ENCODE measurements around the gene XRCC6. TPM values are rescaled to one million over a fixed set of nuclear protein-coding genes. Genes with fewer than 3 reads are reported as not detected.
"Not testable (repeated sequence)": the region's sequence is repeated elsewhere in the genome, so short reads cannot be mapped to it uniquely, and the experiment has no call there.

Gene XRCC6
- polyA plus RNA-seq, 4 donors: 262 to 392 (median 362) TPM

DNA sequence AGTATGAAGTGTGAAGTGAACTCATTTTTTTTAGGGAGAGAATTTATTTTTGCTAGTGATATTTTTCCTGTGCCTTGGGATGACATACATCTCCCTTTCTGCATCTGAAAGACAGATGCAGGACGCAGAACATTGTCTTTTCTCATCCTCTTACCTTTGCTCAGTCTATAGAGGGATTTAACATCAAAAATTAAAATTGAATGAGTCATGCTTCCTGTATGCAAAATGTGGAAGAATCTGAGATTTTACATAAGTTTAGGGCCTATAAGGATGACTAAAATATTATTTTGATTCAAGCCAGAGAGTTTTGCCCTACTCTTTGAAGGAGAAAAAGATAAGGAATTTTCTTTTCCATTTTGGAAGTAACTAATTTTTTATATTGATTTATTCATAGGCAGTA is 27.3 kb downstream of the XRCC6 start:
- DNase-seq (ENCODE audit: low read depth in 4 of 4, low spot score in 3 of 4): no peak

DNA sequence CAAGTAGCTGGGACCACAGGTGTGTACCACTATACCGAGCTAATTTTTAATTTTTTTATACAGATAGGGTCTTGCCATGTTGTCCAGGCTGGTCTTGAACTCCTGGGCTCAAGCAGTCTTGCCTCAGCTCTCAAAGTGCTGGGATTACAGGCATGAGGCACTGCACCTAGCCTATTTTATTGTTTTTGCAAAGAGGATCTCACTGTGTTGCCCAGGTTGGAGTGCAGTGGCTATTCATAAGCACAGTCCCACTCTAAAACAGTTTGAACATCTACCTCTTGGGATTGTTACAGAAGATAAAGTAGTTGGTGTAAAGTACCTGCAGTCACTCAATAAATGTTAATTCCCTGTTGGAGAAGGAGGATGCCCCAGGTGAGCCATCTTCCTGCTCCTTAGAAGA is 29.1 kb downstream of the XRCC6 start:
- no peak for DNase-seq (ENCODE audit: low read depth in 4 of 4, low spot score in 3 of 4)

DNA sequence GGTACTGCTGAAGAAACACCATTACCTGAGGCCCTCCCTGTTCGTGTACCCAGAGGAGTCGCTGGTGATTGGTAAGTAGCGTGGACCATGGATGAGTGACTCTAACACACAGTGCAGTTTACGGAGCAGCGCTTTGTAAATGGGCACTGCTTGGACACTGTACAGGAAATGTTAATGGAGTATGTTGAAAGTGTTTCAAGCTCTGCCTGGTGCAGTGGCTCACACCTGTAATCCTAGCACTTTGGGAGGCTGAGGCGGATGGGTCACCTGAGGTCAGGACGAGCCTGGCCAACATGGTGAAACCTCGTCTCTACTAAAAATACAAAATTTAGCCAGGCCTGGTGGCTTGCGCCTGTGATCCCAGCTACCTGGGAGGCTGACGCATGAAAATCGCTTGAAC is 29.7 kb downstream of the XRCC6 start:
- DNase-seq (ENCODE audit: low read depth in 4 of 4, low spot score in 3 of 4): no peak

DNA sequence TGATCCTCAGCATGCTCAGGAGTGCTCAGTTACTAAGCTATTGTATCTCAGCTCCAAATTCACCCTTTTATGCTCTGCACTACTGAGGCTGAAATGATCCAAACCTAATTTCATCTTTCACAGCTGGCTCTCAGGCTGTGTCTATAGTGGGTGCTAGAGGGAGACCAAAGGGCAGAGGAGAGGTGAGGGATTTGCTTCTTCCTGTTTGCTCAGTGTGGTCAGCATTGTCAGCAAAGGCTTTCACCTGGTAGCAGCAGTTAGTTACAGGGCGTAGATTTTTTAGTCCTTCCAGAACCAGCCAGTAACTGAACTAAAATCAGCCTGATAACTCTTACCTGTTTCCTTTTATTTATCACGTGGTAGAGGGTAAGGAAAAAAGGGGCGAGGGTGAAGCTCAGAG is 33.2 kb downstream of the XRCC6 start:
- DNase-seq (ENCODE audit: low read depth in 4 of 4, low spot score in 3 of 4): no peak

DNA sequence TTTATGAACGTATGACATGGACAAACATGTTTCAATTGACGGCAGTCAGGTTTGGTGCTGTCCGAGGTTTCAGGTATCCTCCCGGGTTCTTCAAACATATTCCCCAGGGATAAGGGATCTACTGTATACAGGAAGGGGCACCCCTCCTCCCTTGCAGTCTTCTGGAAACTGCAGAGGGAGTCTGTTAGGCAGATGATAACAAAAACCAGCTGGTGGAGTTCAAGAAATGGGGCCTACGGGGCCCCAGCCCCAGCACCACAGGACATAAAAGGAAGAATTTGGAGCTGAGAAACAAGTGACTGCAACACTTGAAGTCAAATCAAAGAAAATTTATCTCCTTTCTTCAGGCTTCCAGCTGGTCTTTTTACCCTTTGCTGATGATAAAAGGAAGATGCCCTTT is 35.5 kb downstream of the XRCC6 start:
- no peak for DNase-seq (ENCODE audit: low read depth in 4 of 4, low spot score in 3 of 4)

DNA sequence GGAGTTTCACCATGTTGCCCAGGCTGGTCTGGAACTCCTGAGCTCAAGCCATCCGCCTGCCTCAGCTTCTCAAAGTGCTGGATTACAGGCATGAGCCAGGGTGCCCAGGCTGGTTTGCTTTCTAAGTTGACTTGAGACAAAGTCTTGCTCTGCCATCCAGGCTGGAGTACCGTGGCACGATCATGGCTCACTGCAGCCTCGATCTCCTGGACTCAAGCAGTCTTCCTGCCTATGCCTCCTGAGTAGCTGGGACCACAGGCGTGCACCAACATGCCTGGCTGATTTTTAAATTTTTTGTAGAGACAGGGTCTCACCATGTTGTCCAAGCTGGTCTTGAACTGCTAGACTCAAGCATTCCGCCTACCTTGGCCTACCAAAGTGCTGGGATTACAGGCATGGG is 36.6 kb downstream of the XRCC6 start:
- no peak for DNase-seq (ENCODE audit: low read depth in 4 of 4, low spot score in 3 of 4)

DNA sequence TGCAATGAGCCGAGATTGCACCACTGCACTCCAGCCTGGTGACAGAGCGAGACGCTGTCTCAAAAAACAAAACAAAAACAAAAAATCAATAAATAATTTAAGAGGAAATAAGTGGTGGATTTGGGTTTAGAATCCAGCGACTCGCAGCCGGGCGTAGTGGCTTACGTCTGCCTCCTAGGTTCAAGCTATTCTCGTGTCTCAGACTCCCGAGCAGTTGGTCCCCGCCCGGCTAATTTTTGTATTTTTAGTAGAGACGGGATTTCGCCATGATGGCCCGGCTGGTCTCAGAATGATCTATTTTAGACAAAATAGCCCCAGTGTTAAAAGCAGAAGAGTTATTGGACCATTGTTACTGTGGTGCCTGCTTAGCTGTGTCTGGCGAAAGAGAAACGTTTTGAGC is 37.8 kb downstream of the XRCC6 start:
- no peak for DNase-seq (ENCODE audit: low read depth in 4 of 4, low spot score in 3 of 4)

DNA sequence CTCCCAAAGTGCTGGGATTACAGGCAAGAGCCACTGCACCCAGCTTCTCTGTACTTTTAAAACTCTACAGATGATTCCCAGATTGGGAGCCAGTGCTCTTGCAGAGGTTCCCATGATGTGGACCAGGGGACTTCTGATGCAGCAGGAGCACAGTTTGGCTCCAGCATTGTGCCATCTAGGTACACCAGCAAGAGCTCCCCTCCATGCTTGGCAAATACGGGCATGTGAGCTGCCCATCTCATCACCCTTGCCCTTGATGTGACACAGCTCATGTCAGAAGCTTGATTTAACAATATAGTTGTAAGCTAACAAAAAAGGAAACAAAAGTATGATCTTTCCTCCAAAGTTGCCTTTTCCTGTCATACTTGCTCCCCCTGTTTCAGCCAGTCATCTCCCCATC is 38.8 kb downstream of the XRCC6 start:
- DNase-seq (ENCODE audit: low read depth in 4 of 4, low spot score in 3 of 4): no peak

DNA sequence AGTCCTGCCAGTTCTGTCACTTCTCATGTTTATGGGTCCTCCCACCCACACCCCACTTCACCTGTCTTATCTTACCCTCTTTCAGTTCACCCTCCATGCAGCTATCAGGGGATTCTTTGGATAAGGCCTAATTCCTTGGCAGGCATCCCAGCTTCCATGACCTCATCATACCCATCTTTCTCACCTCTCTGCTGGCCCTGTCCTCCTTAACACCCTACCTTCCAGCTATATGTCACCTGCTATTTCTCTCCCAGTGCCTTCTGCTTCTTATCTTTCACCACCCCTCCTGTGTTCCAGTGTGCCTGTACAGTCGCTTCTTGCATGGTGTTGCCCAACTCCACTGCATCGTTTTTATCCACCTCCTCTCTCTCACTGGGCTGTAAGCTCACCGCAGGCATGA is 39.3 kb downstream of the XRCC6 start:
- DNase-seq (ENCODE audit: low read depth in 4 of 4, low spot score in 3 of 4): no peak

DNA sequence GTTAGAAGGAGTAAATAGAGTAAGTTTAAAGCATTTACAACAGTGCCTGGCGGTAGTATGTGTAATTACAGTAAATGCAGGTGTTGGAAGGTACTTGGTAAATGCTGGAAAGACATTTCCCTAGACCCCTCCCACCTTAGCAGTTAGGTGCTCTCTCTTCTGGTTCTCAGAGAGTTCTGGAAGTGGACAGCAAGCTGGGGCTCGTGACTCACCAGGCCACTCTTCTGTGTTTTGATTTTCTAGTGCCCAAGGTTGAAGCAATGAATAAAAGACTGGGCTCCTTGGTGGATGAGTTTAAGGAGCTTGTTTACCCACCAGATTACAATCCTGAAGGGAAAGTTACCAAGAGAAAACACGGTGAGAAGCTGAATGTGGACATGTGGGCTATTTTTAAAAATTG is 40.0 kb downstream of the XRCC6 start:
- no peak for DNase-seq (ENCODE audit: low read depth in 4 of 4, low spot score in 3 of 4)

DNA sequence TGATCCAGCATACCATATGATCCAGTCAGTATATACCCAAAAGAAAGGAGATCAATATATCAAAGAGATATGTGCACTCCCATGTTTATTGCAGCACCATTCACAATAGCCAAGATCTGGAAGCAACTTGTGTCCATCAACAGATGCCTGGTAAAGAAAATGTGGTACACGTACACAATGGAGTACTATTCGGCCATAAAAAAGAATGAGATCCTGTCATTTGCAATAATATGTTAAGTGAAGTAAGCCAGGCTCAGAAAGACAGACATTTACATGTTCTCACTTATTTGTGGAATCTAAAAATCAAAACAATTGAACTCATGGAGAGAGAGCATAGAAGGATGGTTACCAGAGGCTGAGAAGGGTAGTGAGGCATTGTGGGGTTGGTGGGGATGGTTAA is 40.6 kb downstream of the XRCC6 start:
- DNase-seq (ENCODE audit: low read depth in 4 of 4, low spot score in 3 of 4): no peak

DNA sequence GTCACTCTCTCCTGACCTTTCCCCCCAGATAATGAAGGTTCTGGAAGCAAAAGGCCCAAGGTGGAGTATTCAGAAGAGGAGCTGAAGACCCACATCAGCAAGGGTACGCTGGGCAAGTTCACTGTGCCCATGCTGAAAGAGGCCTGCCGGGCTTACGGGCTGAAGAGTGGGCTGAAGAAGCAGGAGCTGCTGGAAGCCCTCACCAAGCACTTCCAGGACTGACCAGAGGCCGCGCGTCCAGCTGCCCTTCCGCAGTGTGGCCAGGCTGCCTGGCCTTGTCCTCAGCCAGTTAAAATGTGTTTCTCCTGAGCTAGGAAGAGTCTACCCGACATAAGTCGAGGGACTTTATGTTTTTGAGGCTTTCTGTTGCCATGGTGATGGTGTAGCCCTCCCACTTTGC is 42.5 kb downstream of the XRCC6 start:
- DNase-seq (ENCODE audit: low read depth in 4 of 4, low spot score in 3 of 4): not testable (repeated sequence)

DNA sequence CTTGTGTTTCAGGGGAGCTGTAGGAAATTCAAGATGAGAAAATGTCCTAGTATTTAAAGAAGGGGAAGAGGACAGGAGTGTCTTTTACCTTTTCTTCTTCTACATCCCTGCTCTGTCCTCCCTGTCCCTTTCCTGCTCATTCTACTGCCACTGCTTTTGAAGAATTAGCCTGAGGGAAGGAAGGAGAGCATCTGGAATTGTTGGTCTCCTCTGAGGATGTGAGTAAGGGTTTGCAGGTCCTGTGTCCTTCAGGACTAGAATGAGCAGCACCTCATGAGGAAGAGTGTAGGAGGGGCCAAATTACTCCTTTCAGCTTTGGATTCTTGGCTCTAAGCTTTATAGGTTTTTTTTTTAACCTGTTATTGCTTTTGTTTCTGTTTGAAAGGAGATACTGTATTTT is 43.4 kb downstream of the XRCC6 start:
- DNase-seq (ENCODE audit: low read depth in 4 of 4, low spot score in 3 of 4): no peak

DNA sequence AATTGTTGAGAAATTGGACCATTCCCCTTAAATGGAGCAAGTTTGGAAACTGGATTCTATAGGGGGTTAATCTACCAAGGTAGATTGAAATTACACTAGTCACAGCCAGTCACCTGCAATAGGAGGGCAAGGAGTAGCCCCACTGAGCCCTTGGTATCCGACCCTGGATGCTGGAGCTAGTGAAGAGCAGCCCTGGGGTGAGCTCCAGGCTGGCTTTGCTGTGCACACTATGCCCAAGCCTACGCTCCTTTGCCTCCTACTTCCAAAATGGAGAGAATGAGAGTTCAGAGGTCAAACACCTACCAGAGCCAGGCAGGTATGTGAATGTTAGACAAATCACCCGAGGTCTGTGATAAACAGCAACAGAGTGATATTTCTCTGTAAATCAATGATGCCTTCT is 43.9 kb downstream of the XRCC6 start:
- DNase-seq (ENCODE audit: low read depth in 4 of 4, low spot score in 3 of 4): no peak

DNA sequence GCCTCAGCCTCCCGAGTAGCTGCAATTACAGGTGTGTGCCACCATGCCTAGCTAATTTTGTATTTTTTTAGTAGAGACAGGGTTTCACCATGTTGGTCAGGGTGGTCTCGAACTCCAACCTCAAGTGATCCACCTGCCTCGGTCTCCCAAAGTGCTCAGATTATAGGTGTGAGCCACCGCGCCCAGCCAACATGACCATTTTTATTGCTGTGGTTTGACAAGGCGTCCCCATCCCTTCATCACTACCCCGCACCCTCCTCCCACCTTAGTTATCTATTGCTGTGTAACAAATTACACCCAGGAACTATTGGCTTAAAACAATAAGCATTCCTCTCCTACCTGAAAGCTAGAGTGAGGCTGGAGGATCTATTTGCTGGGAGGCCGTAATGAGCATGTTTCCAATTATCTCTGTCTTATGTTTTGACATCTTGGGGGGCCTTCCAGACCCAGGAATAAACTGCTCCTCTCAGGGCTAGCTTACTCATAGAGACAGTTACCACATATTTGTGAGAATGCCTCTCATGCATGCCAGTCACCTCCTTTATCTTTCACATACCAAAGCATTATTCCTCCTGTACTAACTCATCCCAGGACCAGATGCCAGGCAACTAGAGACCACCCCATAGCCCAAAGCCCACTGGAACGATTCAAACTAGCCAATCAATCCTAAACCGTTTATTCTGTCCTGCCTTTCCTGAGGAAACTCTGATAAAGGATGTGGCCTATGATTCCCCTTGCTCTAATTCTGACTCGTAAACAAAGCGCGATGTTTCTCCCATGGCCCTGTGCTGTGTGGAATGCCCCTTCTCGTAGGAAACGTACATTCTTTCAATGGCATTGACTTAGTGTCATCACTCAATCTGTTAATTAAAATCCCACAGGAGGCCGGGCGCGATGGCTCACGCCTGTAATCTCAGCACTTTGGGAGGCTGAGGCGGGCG is 48.1 kb downstream of the XRCC6 start:
- DNase-seq (ENCODE audit: low read depth in 4 of 4, low spot score in 3 of 4): no peak

DNA sequence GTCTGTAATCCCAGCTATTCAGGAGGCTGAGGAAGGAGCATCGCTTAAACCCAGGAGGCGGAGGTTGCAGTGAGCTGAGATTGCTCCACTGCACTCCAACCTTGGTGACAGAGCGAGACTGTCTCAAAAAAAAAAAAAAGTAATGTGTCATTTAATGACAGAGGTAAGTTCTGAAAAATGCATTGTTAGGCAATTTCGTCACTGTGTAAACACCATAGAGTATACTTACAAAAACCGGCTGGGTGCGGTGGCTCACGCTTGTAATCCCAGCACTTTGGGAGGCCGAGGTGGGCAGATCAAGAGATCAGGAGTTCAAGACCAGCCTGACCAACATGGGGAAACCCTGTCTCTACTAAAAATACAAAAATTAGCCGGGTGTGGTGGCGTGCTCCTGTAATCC is 51.0 kb downstream of the XRCC6 start:
- DNase-seq (ENCODE audit: low read depth in 4 of 4, low spot score in 3 of 4): not testable (repeated sequence)

DNA sequence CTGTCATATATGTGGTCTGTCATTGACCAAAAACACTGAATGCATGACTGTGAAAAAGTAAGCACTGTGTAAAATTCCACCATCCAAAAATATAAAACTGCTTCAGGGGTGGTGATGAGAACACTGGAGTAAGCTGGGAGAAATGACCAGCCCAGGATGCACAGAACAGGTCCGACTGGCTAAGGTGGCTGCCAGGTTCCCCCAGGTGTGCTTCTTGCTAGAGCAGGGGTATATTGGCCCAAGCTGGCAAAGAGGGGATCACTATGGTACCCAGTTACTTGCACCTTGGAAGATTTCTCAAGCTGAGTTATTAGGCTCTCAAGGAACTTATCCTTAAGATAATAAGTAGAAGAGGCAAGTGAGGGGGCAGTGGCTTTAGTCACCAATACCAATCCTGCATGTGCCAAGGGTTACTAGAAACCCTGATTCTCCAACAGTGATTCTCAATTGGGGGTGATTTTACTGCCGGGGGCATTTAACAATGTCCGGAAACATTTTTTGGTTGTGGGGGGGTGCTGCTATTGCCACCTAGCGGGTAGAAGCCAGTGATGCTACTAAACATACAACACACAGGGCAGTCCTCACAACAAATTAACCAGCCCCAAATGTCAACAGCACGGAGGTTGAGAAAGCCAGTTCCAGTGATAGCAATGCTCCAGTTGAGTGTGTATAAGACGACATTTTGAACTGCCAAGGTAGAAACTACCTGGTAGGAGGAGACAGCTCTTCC is 51.9 kb downstream of the XRCC6 start:
- no peak for DNase-seq (ENCODE audit: low read depth in 4 of 4, low spot score in 3 of 4)

DNA sequence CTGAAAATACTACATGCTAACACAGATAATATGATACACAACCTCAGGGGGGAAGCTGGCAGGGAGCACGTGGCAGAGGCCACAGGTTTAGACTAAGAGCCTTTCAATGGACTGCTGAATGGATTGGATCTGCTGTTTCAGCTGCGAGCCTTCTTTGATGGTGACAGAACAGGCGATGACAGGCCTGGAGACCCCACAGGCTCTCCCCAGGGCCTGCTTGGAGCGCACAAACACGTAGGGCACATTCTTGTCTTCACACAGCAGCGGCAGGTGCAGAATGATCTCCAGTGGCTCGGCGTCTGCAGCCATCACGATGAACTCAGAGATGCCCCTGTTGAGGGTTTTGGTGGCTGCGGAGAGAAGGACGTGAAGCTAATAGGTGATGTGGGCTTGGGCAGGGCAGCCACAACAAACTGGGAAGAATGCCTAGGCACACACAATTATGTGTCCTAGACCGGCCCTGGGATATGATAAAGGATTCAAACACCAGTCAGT is 53.8 kb downstream of the XRCC6 start:
- no peak for DNase-seq (ENCODE audit: low read depth in 4 of 4, low spot score in 3 of 4)

DNA sequence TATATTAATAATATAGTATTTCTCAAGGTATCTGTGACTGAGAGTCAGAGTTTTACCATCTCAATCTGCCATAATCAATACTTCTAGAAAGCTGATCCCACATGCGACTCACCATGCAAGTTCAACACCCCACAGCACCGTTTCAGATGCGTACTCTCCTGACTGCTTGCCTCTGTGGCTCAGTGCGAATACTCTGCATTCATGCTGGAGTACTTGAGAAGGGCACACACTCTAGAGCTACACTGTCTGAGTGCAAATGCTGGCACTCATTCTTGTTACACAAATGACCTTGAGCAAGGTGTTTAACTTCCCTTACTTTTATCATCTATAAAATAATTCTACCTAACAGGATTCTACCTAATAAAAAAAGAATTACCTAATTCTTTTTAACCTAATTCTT is 55.0 kb downstream of the XRCC6 start:
- DNase-seq (ENCODE audit: low read depth in 4 of 4, low spot score in 3 of 4): no peak

DNA sequence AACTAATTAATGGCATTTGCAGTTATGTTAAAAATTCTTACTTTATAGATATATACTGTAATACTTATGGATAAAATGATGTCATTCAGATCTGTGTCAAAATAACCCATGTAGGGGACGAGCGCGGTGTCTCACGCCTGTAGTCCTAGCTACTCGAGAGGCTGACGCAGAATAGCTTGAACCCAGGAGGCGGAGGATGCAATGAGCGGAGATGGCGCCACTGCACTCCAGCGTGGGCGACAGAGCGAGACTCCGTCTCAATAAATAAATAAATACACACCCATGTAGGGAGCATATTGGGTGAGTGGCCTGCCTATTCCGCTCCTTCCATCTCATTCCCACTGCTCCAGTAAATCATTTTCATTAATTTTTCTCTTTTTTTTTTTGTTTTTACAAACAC is 60.5 kb downstream of the XRCC6 start:
- no peak for DNase-seq (ENCODE audit: low read depth in 4 of 4, low spot score in 3 of 4)

DNA sequence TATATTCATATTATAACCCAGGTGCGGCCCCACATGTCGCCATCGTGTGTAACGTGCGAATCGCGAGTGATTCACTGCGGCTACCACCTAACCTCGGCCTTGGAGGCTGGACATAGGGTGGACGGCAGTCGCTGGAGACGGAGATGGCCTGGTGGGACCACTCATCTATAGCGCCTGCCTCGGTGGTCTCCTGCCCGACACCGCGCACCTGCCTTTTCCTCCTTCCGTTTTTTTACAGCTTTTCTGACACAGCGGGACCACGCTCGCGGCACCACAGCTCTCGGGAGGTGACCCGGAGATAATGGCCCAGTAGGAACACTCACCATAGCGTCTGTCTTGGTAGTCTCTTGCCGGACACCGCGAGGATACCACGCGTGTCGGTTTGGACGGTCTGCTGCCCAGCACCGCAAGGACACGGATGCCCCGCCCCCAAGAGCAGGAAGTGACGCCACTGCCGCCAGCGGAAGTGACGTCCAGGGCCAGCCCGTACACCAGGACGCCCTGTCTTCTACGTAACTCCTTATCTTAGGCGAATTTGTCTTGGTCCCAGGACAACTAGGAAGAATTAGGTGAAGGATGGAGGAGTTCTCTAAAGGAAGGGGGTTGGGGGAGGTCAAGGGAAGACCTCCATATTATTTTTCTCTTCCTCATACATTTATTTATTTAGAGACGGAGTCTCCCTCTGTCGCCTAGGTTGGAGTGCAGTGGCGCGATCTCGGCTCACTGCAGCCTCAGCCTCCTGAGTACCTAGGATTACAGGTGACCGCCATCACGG is 61.1 kb downstream of the XRCC6 start:
- peak; percentile 61 to 77 (median 70) for DNase-seq (ENCODE audit: low read depth in 4 of 4, low spot score in 3 of 4)
